Endometrial microvascular endothelial cells (primary cell): ENCODE results near the gene RNF41. TPM values are rescaled to one million over a fixed set of nuclear protein-coding genes. Genes with fewer than 3 reads are reported as not detected.

Experiments
- in situ Hi-C: cut with HindIII; loops from 2 replicates; pipeline ENCODE4 v1.10.0; 2017; ENCODE audit warnings: low sequenced_read_pairs, low pct_unique_long_range_greater_than_20kb; ENCODE audit errors: inconsistent ontology term
- total RNA-seq: library from RNA; depleted of rRNA; stranded (reverse); fragments of >200 nt; gene quantifications from one replicate; pipeline ENCODE4 v1.2.3, GENCODE V29; 2015; ENCODE audit errors: inconsistent ontology term

The RNF41 gene
- total RNA-seq, 1 donor from 2014 or later = 57.4 TPM

DNA sequence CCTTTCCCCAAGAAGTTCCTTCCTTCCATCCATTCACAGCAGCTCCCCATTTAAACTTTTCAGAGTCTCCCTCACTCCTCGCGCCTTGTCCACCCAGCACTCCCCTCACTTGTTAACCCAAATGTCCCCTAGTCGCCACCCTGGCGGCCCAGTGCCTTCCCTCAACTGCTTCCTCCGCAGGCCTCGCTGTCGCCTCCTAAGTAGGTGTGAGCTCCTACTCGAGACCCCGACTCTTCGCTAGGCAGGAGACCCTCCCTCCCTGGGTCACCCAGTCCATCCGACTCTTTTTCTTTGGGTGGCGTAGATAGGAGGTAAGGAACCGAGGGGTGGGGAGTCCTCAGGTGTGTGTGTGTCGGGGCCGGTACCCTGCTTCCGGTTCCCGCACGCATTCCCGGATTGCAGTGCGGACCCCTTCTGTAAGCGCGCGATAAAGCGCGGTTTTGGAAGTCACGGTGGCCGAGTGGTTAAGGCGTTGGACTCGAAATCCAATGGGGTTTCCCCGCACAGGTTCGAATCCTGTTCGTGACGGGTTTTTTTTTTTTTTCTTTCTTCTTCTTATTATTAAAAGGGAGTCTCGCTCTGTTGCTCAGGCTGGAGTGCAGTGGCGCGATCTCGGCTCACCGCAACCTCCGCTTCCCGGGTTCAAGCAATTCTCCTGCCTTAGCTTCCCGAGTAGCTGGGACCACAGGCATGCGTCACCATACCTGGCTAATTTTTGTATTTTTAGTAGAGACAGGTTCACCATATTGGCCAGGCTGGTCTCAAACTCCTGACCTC is 31.6 kb downstream of the RNF41 start:
- in situ Hi-C loops = no loop called here

- in situ Hi-C loops = no loop called here
These were observed 32.4 kb downstream of the RNF41 start, which contains the start of gene SMARCC2 for GRCh38 chr12:56189099-56189917. Gene SMARCC2 (minus strand): TSS chr12:56189483. CDS start chr12:56189461, 22 bp downstream.

DNA sequence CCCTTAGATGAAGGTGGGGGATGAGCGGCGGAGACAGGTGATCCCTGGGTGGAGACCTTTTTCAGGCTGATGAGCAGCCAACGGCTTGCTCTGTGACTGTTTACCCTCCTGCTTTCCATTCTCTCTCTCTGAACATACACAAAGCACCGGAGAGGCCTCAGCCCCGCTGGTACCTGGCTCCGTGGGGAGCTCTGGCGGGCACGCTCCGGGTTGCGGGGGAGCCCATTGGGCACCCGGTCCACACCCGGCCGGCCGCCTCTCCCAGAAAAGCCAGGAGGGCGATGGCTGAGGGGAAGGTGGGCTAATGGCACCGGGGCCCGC is 33.0 kb downstream of the RNF41 start:
- in situ Hi-C loops = no loop called here

GRCh38 chr12:56188131-56188777 is 33.5 kb downstream of the RNF41 start:
- in situ Hi-C loops = no loop called here

DNA sequence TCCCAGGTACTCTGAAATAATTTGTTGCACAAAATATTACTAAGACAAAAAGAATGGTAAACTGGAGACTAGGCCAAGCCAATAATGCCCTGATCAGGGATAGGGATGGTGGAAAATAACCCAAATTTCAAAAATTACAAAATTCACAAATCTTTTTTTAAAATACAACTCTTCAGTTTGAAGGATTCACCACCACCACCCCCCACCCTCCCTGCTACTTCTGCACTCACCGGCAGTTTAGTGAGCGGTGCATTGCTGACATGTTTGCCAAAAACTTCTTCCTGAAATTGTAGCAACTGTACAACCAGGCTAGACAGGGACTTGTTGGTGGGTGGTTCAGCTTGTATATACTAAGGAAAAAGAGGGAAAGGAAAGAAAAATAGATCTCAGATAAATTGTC is 34.8 kb downstream of the RNF41 start:
- in situ Hi-C loops = no loop called here

- in situ Hi-C loops = no loop called here
These were observed 43.4 kb downstream of the RNF41 start for GRCh38 chr12:56178347-56178746.

DNA sequence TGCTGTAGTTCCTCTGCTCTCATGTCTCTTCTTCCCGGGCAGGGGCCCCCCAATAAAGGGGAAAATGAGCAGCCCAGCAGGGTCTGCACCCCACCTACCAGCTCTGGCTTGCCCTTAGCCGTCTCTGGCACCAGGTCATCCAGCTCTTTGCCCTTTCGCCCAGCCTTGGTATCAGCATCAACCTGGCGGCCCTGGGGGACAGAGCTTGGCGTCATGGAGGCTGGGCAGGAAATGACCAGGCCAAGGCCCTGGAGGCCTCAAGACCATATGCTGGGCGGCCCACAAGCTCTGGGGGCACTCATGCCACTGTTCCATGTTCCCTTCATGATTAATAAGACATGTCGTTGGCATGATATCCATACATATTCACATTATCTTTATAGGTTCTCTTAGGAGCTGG is 48.9 kb downstream of the RNF41 start:
- in situ Hi-C loops = no loop called here

DNA sequence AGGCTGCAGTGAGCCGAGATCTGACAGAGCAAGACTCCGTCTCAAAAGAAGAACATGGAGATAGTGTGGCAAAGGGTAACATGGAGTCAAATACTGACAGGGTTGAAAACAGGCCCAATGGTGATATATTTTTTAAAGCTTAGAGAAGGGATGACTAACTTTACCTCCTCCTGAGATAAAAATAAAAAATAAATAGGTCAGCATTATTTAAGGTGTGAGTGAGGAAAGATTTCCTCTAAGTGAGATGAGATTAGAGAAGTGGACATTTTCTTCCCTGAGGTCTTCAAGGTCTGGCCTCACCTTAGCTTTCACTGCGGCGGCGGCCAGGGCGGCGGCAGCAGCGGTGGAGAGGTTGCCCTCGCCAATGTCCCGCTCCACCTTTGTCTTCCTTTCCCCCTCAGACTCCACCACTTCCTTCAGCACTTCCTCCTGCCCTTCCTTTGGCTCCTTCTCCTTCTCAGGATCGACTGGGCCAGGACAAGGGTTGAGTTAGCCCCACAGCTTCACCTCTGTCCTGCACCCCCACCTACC is 52.4 kb downstream of the RNF41 start:
- in situ Hi-C loops = no loop called here

- in situ Hi-C loops = no loop called here
These were observed 56.4 kb downstream of the RNF41 start for GRCh38 chr12:56165369-56165768.

DNA sequence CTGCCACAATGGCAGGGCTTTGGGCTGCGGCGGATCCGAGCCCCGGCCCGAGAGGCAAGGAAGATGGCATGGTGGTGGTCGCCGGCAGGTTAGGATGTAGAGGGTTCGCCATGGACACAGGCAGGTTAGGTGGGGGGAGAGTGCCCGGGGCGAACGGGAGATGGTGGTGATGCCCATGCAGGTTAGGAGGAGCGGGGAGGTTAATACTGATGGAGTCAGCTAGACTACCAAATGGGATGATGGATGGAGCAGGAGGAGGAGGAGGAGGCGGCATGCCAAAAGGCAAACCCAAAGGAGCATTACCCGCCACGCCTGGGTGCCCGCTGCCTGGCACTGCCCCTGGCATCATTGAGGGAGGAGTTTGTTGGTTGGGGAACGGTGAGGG is 57.4 kb downstream of the RNF41 start:
- in situ Hi-C loops = no loop called here

GRCh38 chr12:56163533-56164344 is 58.0 kb downstream of the RNF41 start:
- in situ Hi-C loops = no loop called here

DNA sequence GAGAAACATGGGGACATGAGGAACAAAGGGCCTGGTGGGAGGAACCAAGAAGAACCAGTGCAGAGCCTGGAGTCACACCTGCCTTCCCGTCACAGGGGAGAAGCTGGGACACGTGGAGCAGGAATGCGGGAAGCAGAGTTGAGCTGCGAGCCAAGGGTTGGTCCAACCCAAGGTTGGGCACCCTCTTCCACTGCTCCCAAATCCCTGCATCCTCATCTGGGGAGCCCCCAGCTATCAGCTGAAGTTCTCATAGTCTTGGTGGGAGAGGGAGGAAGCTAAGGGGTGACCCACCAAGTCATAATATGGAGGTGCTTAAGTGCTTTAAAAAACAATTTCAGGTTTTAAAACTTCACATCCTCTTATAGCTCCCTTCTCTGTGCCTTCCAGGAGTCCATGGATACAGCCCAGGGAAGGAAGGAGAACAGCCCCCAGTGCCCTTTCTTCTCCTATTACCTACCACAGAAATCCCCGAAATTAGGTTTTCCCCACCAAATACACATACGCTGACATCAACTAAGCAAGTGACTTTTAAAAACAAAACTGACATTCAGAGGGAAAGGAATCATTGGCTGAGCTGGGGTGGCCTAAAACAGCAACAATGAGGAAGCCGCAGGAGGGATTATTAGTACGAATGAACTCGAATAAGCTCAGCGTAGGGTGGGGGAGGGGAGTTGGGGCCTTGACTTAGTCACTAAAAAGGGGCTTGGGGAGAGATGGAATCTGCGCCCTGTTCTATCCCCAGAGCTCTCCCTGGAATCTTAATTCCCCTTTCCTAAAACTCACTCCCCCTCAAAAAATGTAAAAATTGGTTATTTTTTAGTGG is 59.0 kb downstream of the RNF41 start:
- in situ Hi-C loops = no loop called here

DNA sequence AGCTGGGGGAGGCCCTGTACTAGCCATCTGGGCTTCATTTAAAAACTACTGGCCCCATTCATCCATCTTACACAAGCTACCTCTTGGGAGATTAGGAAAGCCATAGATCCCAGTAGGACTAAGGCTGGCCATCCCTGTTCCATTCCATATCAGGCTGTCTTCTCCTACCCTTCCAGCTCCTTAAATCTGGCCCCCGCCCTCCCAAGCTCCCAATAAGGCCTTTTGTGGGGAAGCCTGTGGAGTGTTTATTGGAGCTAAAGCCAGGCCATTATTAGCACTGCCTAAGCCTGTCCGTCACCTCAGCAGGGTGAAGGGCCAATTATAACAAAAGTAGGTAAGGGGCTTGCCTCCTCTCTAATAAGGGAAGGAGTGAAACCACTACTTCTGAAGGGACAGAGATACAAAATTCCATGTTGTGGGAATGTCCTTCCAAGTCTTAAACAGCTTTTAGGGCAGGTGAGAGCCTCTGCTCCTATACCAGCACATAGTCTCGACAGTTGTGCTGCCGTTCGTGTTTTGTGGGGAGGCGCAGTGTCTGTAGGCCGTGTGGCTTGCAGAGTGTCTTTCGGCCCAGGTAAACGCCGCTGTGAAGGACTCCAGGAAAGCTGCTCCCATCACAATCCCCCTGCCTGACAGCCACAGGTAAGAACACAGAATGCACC is 59.9 kb downstream of the RNF41 start:
- in situ Hi-C loops = no loop called here

GRCh38 chr12:56160894-56161689 is 60.6 kb downstream of the RNF41 start:
- in situ Hi-C loops = no loop called here

GRCh38 chr12:56160193-56160763 is 61.4 kb downstream of the RNF41 start:
- in situ Hi-C loops = no loop called here

DNA sequence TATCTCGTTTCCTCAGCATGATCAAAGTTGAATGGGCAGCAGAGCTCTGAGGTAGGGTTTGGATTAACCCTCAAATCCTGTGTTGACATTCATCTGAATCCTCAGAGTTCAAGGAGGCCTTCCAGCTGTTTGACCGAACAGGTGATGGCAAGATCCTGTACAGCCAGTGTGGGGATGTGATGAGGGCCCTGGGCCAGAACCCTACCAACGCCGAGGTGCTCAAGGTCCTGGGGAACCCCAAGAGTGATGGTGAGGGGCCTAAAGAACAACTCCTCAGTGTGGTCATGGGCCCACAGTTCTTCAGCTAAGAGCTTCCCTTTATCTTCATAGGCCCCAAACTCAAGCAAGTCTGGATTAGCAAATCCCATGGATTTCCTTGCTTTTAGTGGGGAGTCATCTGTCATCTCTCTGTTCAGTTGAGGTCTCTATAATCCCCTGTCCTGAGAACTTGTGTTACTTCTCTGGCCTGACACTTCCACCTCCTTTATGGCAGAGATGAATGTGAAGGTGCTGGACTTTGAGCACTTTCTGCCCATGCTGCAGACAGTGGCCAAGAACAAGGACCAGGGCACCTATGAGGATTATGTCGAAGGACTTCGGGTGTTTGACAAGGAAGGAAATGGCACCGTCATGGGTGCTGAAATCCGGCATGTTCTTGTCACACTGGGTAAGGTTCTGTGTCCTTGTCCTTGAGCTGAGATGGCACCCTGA is 62.1 kb downstream of the RNF41 start:
- in situ Hi-C loops = no loop called here
